Pons (tissue), 1 donor: ENCODE data around the gene CCDC63.
A peak's percentile ranks its signal among the peaks of the same experiment; 100 is the strongest.

Experiments
- DNase-seq: peaks from one replicate; pipeline ENCODE4 v3.0.0-alpha.2; 2016; ENCODE audit warnings: low spot score

The CCDC63 gene

GRCh38 chr12:110846615-110847566 is at the start of gene CCDC63:
TSS of gene CCDC63 (plus strand) at chr12:110846987. CDS start at chr12:110852955, 5,968 bp downstream.
- DNase-seq, result no peak

GRCh38 chr12:110798461-110798860 is 48.3 kb upstream of the CCDC63 start:
- DNase-seq, result no peak

GRCh38 chr12:110802489-110802888 is 44.3 kb upstream of the CCDC63 start:
- no peak for DNase-seq

DNA sequence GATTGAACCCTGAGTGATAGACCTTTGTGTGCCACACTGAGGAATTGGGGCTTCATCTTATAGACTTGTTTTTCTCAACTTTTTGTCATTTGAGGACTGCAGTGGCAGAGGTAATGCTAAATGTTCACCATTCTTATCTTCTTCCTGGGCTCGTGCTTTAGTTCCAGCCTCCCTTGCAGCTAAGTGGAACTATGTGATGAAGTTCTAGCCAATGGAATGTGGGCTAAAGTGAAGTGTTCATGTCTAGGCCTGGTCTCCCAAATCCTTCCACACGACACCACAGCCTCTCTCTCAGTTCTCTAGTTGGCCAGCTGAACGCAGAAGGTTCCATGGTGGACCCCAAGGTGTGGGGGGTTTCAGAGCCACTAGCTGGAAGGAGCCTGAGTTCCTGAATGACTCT is 42.4 kb upstream of the CCDC63 start:
- no peak for DNase-seq

DNA sequence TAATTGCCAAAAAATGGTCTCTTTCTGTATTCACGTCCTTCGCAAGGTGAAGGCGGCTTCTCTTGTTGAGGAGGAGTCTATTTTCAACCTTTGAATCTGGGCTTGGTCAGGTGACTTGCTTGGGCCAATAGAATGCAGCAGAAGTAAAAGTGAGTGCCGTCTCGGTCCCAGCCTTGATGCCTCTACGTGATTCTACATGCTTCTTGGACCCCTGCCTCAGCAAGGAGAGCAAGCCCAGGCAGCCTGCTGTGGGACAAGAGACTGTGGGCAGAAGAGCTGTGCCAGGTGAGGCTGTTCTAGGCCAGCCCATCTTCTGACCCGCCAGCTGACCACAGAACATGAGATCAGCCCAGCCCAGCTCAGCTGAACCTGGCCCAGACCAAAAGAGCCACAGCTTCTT is 39.1 kb upstream of the CCDC63 start:
- DNase-seq, result no peak

DNA sequence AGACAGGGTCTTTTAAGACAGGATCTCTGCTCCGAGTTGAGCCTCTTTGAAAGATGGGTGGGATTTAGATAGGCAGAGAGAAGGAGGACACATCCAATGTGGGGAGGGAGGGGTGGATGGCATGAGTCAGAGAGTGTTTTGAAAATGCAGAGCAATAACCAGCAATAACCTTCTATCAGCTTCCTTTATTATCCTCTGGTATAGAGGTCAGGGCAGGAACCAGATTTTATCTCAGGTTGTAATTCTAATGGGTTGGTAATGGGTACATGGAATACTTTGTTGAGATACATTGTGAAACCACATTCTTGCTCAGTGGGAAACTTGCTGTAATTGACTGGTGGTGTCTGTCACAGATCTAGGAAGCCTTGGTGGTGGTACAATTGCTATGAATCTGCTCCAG is 37.6 kb upstream of the CCDC63 start:
- no peak for DNase-seq

DNA sequence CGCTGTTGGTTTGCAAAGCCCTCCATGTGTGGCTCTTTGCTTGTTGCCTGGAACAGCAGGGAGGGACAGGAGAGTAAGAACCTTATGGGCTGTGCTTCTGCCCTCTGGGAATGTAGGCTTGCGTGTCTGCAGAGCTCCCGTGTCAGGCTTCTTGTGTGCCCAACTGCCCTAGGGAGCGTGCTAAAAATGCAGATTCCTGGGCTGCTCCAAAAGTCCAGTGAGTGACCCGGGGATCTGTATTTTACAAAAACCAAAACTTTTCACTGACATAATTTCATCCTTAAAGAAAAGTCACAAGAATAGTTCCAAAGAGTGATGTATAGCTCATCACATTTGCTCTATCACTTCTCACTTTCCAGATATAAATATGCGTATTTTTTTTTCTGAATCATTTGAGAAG is 34.8 kb upstream of the CCDC63 start:
- no peak for DNase-seq

DNA sequence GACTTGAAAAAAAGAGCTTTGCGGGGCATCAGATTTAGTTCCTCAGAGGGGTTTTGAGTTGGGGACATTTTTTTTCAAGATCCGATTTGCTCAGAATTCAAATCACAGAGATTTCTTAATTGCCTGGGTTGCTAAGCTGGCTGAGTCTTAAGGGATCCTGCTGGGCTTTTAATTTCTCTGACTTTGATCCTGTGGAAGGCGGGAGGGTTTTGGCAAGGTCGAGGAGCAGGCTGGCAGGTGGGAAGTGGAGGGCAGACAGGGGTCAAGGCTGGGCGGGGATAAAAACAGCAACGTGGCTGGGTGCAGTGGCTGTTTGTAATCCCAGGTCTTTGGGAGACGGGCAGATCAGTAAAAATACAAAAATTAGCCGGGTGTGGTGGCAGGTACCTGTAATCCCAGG is 33.5 kb upstream of the CCDC63 start:
- no peak for DNase-seq

DNA sequence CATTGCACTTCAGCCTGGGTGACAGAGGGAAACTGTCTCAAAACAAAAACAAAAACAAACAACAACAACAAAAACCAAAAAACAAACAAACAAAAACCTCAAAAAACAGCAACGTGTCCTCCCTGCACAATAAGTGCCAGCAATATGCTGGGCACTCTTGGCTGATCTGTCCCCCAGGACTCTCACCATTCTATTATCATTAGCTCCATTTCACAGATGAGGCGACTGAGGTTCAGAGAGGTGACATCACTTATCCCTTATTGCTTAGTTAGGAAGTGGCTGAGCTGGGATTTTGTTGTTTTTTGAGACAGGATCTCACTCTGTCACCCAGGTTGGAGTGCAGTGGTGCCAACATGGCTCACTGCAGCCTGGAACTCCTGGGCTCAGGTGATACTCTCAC is 33.0 kb upstream of the CCDC63 start:
- no peak for DNase-seq

DNA sequence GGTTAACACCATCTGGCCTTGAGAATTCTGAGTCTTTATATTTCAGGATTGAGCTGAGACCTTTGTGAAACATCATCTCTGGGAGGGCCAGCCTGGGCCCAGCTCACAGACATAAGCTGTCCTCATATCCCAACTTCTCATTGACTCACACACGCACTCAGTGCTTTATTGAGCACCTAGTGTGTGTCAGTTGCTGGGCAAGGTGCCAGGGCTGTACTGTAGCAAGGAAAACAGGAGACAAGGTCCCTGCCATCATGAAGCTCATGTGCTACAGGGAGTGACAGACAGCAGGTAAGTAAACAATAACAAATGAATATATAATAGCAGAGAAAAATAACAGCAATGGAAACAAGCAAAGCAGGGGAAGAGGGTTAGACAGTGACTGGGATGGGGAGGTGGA is 30.5 kb upstream of the CCDC63 start:
- DNase-seq, result no peak

DNA sequence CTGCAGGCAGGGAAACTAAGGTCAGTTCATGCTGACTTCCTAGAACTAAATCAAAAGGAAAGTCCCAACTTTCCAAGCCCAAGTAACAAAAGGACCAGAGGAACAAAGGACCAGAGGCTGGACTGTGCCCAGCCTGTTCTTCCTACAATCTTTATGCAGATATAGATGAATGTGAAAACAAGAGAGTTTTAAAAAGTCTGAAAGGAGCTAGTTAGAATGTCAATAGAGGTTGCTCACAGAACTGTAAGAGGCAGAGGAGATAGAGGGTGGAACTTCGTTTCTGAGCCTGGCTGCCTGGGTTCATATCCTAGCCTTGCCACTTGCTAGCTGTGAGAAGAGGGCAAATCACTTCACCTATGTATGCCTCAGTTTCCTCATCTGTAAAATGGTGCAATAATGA is 30.0 kb upstream of the CCDC63 start:
- DNase-seq, result no peak

GRCh38 chr12:110818511-110818910 is 28.3 kb upstream of the CCDC63 start:
- DNase-seq, result no peak

GRCh38 chr12:110819150-110819549 is 27.6 kb upstream of the CCDC63 start:
- no peak for DNase-seq

DNA sequence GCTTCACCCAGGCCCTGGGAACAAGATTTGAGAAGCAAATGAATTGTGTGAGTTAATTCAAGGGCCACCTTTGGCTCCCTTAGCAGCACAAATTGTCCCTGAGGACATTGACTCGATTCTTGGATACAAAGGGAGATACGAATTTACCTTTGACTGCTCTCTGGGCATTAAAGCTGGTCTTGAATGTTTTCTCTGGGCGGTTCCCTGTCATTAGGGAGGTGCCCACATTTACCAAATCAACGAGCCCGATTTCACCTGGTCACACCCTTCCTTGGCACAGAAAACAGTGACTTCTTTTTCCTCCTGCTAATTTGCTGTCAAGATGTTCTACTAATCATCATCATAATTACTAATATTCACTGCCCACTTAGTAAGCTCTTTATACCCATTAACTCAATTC is 27.1 kb upstream of the CCDC63 start:
- DNase-seq, result no peak

- DNase-seq, result no peak
These were observed 24.9 kb upstream of the CCDC63 start for GRCh38 chr12:110821917-110822316.

GRCh38 chr12:110822821-110823415 is 23.9 kb upstream of the CCDC63 start:
- DNase-seq, result no peak

DNA sequence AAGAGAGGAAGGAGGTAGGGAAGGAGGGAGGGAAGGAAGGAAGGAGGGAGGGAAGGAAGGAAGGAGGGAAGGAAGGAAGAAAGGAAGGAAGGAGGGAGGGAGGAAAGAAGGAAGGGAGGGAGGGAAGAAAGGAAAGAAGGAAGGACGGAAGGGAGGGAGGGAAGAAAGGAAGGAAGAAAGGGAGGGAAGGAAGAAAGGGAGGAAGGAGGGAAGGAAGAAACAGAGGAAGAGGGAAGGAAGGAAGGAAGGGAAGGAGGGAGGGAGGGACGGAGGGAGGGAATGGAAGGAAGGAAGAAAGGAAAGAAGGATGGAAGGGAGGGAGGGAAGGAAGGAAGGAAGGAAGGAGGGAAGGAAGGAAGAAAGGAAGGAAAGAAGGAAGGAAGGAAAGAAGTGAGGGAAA is 22.4 kb upstream of the CCDC63 start:
- no peak for DNase-seq

GRCh38 chr12:110825530-110825929 is 21.3 kb upstream of the CCDC63 start:
- no peak for DNase-seq

- peak; percentile 88 for DNase-seq
These were observed 20.1 kb upstream of the CCDC63 start for GRCh38 chr12:110826592-110827200.

DNA sequence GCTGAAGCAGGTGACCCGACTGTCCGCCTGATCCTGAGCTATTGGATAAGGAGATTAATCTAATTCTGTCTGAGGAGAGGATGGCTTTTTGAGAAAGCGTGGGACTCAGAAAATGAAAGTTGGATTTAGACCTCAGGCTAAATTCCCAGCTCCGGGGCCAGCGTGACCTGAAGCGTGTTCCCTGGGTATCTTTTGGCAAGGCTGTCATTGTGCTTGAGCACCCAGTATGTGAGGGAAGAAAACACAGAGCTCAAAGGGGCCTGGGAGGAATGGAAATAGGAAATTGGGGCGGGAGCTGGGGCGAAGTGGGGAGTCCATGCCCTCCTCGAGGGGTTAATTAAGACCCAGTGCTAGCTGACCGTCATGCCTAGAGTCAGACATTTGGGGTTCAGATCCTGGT is 17.5 kb upstream of the CCDC63 start:
- DNase-seq, result no peak

GRCh38 chr12:110836291-110836690 is 10.5 kb upstream of the CCDC63 start:
- no peak for DNase-seq

DNA sequence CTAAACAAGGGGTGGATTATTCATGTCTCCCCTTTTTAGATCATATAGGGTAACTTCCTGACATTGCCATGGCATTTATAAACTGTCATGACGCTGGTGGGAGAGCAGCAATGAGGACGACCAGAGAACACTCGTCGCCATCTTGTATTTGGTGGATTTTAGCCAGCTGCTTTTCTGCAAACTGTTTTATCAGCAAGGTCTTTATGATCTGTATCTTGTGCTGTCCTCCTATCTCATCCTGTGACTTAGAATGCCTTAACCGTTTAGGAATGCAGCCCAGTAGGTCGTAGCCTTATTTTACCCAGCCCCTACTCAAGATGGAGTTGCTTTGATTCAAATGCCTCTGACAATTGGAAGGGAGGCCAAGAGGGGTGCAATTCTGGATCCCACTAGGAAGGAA is 5.8 kb upstream of the CCDC63 start:
- DNase-seq, result no peak

- no peak for DNase-seq
These were observed 2.7 kb upstream of the CCDC63 start for GRCh38 chr12:110844131-110844530.
